ENCODE results near the gene KRT26.
A peak's percentile ranks its signal among the peaks of the same experiment; 100 is the strongest.
"Not testable (repeated sequence)": the region's sequence is repeated elsewhere in the genome, so short reads cannot be mapped to it uniquely, and the experiment has no call there.

KRT26 gene, protein sequence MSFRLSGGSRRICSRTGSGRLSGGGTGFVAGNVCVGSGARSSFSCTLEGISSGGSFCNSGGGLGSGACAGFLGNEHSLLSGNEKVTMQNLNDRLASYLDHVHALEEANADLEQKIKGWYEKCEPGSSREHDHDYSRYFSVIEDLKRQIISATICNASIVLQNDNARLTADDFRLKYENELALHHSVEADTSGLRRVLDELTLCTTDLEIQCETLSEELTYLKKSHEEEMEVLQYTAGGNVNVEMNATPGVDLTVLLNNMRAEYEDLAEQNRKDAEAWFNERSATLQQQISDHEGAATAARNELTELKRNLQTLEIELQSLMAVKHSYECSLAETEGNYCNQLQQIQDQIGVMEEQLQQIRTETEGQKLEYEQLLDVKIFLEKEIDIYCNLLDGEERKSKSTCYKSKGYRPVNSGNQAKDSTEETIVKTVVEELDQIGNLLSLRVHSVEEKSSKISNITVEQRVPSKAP

DNA sequence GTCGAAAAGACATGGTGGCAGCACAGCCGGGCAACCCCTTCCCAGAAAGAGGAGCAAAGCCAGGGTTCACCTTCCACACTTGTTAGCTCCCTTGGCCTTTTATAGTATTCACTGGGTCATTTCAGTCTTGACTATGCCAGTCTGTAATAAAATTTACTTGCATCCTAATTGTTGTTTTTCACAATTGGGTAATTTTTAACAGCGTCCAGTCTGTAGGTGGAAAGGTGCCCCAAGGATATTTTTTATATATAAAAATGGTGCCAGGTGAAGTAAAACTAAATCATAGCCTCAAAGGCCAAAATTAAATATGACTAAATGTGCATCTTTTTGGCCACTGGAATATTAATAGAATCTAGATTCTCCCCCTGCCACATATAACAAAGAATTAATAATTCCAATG, at the start of gene KRT26:
Gene KRT26, minus strand, starts transcription at position 101 of the 400 bp plus-strand sequence. Its CDS starts 88 bp downstream, at position 13.
- no peak for DNase-seq

DNA sequence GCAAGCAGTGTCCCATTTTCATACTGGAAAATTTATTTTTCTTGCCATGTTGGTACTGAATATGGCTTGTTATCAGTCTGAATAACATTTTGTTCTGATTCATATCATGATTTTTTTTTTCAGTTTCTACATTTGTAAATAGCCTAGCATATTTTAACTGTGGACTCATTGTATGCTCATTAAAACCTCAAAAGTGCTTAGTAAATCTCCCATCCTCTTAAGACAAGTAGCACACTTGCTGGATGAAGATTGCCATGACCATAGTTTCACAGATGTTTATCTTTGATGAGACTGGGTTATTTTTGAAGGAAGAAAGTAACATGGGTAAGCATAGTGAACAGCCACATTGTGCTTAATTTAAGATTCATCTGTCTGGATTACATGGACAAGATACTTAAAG, 49.5 kb upstream of the KRT26 start:
- no peak for DNase-seq

DNA sequence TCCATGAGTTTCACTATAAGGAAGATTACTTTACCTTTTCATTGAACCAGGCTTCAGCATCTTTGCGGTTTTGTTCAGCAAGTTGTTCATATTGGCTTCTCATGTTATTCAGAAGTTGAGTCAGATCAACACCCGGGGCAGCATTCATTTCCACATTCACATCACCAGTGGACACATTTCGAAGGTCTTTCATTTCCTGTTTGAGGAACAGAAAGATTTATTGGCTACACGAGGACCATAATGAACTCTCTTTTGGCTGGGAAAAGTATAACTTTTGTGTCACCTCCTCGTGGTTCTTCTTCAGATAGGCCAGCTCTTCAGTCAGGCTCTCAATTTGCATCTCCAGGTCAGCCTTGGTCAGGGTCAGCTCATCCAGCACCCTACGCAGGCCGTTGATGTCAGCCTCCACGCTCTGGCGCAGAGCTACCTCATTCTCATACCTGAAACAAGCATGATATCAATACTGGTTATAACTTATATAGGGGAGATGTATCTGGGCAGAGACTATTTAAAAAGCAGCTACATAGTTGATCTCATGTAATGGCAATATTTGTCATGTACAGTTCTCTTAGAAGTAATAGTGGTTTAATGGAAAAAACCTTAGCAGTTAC, 48.3 kb upstream of the KRT26 start:
- DNase-seq = no peak

DNA sequence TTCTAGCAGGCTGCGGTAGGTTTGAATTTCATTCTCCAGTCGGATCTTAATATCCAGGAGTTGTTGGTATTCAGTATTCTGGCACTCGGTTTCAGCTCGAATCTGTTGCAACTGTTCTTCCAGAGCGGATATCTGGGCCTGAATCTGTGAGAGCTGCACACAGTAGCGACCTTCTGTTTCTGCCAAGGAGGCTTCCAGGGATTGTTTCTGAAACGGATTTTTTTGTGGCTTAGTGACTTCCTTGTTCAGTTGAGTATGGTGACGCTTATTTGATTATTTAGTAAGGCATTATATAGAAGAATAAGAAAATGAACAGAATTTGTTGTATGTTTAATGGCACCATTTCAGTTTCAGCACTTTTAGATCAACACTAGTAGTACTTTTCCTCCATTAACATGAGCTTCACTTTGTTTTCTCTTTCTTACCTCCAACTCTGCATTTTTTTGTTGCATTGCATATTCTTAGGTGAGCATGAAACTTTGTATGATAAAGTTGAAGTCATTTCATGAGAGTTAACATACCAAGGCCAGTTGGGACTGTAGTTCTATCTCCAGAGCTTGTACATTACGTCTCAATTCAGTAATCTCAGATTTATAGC, 47.6 kb upstream of the KRT26 start:
- DNase-seq = no peak

DNA sequence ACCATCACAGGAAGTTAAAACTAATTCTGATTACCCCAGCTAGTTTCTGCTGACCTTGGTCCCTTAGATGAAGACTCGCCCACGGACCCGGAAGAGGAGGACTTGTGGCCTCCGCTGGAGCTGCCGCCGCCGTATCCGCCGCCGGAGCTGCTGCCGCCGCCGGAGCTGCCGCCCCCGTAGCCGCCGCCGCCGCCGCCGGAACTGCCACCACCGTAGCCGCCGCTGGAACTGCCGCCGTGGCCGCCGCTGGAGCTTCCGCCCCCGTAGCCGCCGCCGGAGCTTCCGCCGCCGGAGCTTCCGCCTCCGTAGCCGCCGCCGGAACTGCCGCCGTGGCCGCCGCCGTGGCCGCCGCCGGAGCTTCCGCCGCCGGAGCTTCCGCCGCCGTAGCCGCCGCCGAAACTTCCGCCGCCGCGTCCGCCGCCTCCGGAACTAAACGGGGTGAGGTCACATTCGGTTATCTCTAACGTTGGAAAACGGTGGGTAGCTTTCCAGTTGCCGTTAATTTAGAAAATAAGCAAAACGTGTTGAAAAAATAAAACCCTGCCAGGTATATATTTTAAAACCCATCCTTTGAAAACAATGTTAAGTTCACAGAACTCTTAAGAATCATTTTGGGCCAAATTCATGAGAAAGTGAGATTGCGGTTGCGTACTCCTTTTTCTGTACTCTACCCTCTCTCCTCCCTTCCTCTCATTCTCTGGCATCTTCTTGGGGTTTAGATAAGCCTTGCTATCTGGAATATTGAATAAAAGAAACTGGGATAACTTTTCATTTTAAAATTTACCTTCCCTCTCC, 46.9 kb upstream of the KRT26 start:
- DNase-seq = peak; percentile 85 to 86

DNA sequence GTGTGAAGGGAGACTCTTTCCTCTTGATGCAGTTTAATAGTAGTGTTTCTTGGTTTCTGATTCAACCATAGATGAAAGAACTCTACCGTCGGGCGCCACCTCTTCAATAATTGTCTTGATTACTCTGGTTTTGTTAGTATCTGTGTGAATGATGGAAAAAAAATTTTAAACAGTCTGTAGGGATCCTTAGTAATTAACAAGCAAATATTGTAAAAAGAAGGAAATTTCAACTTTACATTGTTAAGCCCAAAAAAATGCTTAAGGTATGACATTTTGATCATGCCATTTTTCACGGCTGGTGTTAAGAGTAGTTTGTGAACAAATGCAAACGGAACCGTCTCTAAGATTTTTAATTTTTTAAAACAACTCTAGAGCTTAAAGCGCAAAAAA, 46.3 kb upstream of the KRT26 start:
- no peak for DNase-seq

DNA sequence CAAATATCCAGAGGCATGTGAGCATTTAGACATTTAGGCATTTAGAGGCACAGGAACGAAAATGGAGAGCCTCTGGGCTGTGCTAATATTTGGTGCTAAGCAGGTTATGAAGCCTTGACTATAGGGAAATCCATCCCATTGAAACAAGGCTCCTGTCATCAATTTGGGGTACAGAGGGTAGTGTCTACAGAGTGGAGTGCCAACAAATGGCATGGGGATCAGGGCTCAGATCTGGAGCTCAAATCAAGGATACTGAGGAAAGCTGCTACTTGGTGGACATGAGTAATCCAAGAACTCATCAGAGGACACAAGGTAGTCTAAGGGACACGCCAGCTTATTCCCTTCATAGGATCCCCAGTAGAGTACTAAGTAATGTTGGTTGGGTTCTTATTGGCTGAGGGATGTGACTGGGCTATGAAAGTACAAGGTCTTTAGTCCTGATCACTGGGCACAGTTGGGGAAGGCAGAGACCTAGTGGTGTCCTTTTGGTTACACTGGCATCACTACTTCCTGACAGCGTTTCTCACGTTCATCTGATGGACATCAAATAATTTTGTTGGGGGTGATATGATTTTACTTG, 45.2 kb upstream of the KRT26 start:
- no peak for DNase-seq

DNA sequence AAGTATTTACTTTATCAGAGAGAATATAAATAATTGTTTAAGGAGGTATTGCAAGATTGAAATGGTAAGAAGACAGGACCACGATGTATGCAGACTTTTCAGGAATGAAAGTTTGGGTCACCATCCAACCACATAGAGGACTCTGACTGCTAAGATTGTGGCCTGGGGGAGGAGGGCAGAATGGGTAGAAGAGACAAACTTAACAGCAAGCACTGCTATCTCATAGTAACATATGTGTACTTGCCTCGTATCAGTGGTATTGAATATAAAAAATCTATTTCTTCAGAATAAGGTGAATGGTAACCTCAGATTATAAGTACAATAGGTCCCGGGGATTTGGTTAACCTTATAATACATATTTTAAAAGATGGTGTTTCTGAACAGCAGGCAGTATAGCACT, 44.6 kb upstream of the KRT26 start:
- no peak for DNase-seq

DNA sequence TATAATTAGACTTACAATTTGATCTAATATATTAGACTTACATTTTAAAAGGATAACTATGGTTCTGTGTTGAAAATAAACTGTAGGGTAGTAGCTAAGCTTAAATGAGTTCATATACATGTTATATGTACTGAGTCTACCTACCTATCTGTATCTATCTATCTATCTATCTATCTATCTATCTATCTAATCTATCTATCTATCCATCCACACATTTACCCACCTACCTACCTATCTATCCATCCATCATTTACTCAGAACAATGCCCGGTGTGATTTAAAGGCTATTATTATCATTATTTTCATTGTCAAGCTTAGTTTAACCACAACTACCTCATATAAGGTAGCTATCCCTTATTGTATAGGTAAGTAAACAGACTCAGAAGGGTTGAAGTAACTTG, 43.4 kb upstream of the KRT26 start:
- DNase-seq = no peak

DNA sequence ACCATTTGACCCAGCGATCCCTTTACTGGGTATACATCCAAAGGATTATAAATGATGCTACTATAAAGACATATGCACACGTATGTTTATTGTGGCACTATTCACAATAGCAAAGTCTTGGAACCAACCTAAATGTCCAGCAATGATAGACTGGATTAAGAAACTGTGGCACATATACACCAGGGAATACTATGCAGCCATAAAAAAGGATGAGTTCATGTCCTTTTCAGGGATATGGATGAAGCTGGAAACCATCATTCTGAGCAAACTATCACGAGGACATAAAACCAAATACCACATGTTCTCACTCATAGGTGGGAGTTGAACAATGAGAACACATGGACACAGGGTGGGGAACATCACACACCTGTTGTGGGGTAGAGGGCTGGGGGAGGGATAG, 42.7 kb upstream of the KRT26 start:
- DNase-seq = not testable (repeated sequence)

DNA sequence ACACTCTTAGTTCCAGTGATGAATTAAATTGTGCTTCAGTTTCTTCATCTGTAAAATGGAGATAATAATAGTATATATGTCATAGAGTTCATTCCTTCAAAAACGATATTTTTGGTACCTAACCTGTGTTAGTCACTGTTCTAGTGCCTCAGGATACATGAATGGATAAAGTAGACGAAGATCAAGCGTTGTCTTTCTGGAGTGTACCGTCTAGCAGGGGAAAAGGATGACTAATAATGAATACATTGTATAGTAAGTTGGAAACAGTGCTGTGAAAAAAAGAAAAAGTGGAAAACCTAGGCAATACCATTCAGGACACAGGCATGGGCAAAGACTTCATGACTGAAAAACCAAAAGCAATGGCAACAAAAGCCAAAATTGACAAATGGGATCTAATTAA, 41.8 kb upstream of the KRT26 start:
- no peak for DNase-seq

DNA sequence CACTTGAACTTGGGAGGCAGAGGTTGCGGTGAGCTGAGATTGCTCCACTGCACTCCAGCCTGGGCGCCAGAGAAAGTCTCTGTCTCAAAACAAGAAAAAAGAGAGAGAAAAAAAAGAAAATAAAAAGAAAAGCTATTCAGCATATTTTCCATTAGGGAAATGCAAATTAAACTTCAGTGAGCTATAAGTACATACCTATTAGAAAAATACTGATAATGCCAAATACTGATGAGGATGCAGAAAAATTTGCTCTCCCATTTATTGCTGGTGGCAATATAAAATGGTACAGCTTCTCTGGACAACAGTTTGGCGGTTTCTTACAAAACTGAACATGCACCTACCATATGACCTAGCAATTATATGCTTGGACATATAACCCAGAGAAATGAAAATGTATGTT, 40.6 kb upstream of the KRT26 start:
- DNase-seq = no peak

DNA sequence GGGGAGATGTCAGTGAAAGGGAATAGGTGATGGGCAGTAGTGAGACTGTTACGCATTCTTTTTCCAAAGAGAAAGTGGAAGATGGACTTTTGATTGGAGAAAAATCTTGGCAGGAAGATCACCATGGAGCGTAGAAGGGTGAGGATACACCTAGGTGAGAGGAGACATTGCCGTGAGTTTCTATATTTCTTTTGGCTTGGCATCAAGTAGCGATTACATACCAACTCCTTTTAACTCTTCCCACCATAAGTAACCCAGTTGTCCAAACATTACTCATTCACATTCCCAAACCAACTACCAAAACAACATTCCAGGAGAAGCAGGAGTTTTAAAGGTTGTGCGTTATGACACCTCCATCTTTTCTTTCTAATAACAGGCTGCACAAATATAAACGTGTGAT, 38.5 kb upstream of the KRT26 start:
- no peak for DNase-seq

DNA sequence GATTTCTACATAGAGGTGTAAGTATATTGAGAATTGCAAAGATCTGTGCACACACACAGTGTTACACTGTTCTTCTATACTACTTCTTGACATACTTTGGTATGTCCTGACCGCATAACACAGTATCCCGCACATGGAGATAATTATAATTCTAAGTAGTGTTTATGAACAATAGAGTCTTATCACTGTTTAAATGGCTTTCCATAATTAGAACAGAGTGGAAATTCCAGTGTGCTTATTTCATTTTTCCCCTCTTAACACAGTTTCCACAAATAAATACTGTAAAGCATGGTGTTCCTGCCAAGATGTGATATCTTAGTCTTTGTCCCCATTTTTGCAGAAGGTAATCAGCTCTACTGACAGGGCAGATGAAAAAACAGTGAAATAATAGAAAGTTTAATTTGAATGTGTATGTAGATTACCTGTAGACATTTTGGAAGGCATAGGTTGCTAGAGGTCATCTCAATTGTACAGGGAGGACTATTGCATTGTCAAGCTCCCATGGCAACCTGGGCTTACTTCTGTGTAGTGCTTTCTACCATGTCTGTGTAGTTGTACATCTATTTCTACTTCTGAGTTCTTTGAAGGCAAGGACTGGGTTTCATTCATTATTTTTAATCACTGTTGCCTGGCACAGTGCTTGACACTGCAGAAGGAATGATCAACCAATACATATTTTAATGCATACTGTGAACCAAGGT, 37.9 kb upstream of the KRT26 start:
- DNase-seq = no peak

DNA sequence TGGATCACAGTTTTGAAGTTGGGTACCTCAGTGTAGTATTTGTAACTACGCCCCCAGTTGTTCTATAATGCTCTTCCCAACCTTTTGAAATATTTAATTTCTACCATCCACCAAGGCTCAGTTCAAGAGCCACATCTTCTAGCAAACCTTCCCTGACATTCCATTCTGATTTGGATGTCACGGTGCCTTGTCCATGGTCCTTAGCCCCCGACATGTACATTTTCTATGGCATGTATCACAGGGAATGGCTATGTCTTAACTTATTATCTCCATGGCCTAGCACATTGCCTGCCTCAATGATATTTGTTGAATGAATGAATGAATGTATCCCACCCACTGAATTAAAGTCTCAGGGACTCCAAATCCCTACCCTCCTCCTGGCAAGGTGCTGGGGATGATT, 34.1 kb upstream of the KRT26 start:
- DNase-seq = no peak

DNA sequence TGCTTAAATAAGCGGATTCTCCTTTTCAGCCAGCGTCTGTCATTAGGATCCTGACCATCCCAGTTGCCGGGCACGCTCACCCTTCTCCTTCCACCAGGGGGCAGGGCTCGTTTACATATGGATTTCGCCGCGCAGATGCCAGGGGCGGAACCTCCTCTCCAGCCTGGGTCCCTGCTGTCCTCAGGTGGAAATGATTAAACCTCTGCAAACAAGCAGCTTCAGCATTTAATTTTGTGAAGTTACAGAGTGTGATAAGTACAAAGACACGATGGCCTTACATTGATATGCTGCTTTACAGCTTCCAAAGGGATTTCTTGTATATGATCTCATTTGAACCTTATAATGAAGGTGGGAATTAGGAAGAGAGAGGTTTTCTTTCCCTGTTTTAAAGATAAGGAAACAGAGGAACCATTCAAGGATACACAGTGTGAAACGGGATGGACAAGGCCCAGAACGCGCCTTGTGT, 31.6 kb upstream of the KRT26 start:
- DNase-seq = peak; percentile 83 to 84

DNA sequence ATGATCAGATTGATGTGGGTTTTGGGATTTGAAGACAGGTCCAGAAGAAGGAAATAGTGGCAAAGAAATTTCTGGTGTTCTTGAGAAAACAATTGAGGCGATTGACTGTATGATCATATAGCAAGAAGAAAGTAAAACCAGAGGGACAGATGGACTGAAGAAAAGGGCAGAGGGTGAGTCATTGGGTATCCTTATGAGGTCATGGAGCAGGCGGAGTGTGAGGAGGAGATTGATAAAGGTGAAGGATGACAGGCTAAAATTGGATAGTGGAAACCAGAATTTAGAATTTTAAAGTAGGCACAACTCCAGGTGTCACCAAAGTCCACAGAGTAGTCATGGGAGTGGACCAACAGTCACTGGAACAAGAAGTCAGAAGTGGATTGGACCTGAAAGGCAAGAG, 29.2 kb upstream of the KRT26 start:
- DNase-seq = no peak

DNA sequence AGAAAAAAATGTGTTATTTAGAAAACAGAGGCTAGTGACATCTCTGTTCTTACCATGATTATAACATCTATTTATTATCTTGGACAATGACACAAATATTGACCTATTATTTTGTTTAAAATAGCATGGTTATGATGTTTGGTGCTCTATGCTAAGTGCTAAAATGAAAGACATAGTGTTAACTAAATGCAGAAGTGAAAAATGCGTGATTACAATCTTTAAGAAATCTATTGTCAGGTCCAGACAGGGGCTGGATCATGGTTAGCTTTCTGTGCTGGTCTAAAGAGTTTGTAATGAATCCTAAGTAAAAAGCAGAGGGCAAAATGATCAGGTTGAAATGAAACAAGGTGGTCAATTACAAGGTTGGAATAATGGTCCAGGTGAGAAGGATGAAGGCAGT, 28.4 kb upstream of the KRT26 start:
- DNase-seq = no peak

DNA sequence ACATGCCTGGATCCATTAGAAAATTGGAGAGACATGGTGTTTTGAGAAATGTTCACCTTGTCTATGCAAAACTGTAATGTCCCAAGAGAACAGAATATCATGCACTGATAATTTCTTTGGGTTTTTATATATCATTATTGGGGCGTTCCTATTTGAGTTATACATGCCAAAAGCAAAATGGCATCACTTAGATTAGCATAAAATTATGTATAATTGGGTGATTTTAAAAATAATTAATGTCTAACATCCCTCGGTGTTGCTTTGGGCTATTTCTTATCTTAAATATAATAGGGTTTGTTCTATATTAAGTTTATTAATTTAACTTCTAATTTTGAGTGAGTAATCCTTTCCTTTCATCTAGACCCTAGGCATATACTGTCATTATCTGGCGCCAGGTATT, 27.9 kb upstream of the KRT26 start, which contains the start of gene KRT28:
Gene KRT28, minus strand, starts transcription at position 101 of the 400 bp plus-strand sequence. Its CDS starts 66 bp downstream, at position 35.
- DNase-seq = no peak

DNA sequence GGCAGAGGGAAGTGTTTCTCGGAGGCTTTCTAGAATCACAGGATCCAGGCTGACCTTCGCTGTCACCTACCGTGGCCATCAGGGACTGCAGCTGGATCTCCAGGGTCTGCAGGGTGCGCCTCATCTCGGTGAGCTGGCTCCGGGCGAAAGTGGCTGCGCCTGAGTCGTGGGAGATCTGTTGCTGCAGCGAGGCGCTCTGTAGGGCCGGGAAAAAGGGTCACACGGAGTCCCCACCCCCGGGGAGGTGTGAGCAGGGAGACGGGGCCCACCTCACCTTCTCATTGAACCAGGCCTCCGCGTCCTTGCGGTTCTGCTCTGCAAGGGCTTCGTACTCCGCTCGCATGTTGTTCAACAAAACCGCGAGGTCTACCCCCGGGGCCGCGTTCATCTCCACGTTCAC, 24.8 kb upstream of the KRT26 start:
- no peak for DNase-seq

DNA sequence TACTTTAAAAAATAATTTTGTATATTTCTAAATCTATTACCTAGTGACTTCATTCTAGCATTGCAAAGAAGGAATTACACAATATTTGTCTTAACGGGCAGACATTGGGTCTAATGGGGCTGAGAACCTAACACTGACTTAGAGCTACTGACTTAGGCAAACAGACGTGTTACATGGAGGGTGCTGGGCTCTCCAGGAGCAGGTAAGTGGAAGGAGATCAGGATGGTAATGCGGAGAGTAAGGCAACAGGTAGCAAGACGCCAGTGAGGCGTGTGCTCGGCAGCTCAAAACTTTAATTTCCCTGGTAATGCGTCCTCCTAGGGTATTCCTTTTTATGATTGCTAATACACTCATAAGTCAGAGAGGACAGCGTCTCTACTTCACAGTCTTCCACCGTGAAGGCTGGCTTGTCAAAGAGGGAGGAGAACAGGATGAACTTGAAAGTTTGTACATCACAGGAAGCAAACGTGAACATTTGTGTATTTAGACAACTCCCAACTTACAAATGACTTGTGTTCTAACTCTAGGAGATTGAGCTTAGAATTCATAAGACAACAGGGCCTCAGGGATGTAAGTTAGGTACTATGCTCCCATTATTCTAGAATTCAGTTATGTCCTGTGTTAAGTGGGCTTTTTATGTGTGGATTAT, 23.1 kb upstream of the KRT26 start:
- DNase-seq = no peak

DNA sequence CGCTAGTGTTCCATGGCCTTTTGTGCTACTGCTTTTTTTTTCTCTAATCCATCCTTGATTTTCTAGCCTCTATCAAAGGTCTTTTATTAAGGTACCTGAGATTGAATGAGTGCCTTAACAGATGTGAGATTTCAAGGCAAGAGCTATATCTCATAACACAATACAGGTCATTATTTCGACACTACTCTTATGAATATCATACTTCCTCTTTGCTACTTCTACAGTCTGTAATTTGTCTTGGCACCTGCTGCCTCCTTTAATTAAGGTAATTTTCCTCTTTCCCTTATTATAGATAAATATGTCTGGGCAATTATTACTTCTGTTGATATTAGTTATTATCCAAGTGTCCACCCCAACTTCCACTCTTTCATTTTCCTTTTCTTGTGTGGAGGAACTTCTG, 22.5 kb upstream of the KRT26 start:
- DNase-seq = no peak
